ENCODE measurements around the gene KCNQ1.
A peak's percentile ranks its signal among the peaks of the same experiment; 100 is the strongest.

The KCNQ1 gene

GRCh38 chr11:2432628-2433071 is 12.2 kb upstream of the KCNQ1 start:
- no peaks in the 10 kb centered on the region for H3K9me3 ChIP-seq (ENCODE audit: severe bottlenecking)
- no peaks in the 10 kb centered on the region for H3K27me3 ChIP-seq (ENCODE audit: insufficient read depth, poor library complexity, severe bottlenecking)
- no peak for TF ChIP-seq CTCF (IDR thresholded peaks at IDR 0.05; ENCODE audit: poor library complexity, severe bottlenecking)
- H3K4me3 ChIP-seq (ENCODE audit: severe bottlenecking) = no peak overlapping the region
- ATAC-seq (ENCODE audit: low read depth) (no peak), DNase-seq (ENCODE audit: low spot score) (peak; percentile 49)
- H3K36me3 ChIP-seq (ENCODE audit: low read depth) = no peaks in the 10 kb centered on the region
- no peaks in the 10 kb centered on the region for H3K4me1 ChIP-seq (ENCODE audit: insufficient read depth, poor library complexity, severe bottlenecking)
- H3K27ac ChIP-seq (ENCODE audit: poor library complexity, severe bottlenecking) = no peak overlapping the region

- TF ChIP-seq CTCF (IDR thresholded peaks at IDR 0.05; ENCODE audit: poor library complexity, severe bottlenecking) = no peak
- H3K27me3 ChIP-seq (ENCODE audit: insufficient read depth, poor library complexity, severe bottlenecking) = no peaks in the 10 kb centered on the region
- H3K4me3 ChIP-seq (ENCODE audit: severe bottlenecking) = no peak overlapping the region
- no peak overlapping the region for H3K27ac ChIP-seq (ENCODE audit: poor library complexity, severe bottlenecking)
- no peaks in the 10 kb centered on the region for H3K9me3 ChIP-seq (ENCODE audit: severe bottlenecking)
- H3K4me1 ChIP-seq (ENCODE audit: insufficient read depth, poor library complexity, severe bottlenecking) = no peaks in the 10 kb centered on the region
- ATAC-seq (ENCODE audit: low read depth) (no peak), DNase-seq (ENCODE audit: low spot score) (peak; percentile 55)
- no peaks in the 10 kb centered on the region for H3K36me3 ChIP-seq (ENCODE audit: low read depth)
Measured at GRCh38 chr11:2433106-2433925, 11.5 kb upstream of the KCNQ1 start.

- DNase-seq (ENCODE audit: low spot score) (peak; percentile 19), ATAC-seq (ENCODE audit: low read depth) (no peak)
- no peaks in the 10 kb centered on the region for H3K36me3 ChIP-seq (ENCODE audit: low read depth)
- no peak overlapping the region for H3K4me3 ChIP-seq (ENCODE audit: severe bottlenecking)
- H3K27me3 ChIP-seq (ENCODE audit: insufficient read depth, poor library complexity, severe bottlenecking) = no peaks in the 10 kb centered on the region
- no peak for TF ChIP-seq CTCF (IDR thresholded peaks at IDR 0.05; ENCODE audit: poor library complexity, severe bottlenecking)
- no peaks in the 10 kb centered on the region for H3K9me3 ChIP-seq (ENCODE audit: severe bottlenecking)
- no peaks in the 10 kb centered on the region for H3K4me1 ChIP-seq (ENCODE audit: insufficient read depth, poor library complexity, severe bottlenecking)
- H3K27ac ChIP-seq (ENCODE audit: poor library complexity, severe bottlenecking) = no peak overlapping the region
Measured at GRCh38 chr11:2434008-2434407, 10.8 kb upstream of the KCNQ1 start.

GRCh38 chr11:2434506-2435255 is 10.1 kb upstream of the KCNQ1 start:
- Histone ChIP-seq H3K9me3 (ENCODE audit: severe bottlenecking) (no peaks in the 10 kb centered on the region), H3K36me3 (ENCODE audit: low read depth) (no peaks in the 10 kb centered on the region), H3K27me3 (ENCODE audit: insufficient read depth, poor library complexity, severe bottlenecking) (no peaks in the 10 kb centered on the region), H3K4me3 (ENCODE audit: severe bottlenecking) (no peak overlapping the region), H3K27ac (ENCODE audit: poor library complexity, severe bottlenecking) (no peak overlapping the region), H3K4me1 (ENCODE audit: insufficient read depth, poor library complexity, severe bottlenecking) (no peaks in the 10 kb centered on the region)
- DNase-seq (ENCODE audit: low spot score) (peak; percentile 35), ATAC-seq (ENCODE audit: low read depth) (no peak)
- TF ChIP-seq CTCF (IDR thresholded peaks at IDR 0.05; ENCODE audit: poor library complexity, severe bottlenecking) = no peak
